ENCODE results near the gene NHLRC3.
"Not testable (repeated sequence)": the region's sequence is repeated elsewhere in the genome, so short reads cannot be mapped to it uniquely, and the experiment has no call there.

The NHLRC3 gene, protein sequence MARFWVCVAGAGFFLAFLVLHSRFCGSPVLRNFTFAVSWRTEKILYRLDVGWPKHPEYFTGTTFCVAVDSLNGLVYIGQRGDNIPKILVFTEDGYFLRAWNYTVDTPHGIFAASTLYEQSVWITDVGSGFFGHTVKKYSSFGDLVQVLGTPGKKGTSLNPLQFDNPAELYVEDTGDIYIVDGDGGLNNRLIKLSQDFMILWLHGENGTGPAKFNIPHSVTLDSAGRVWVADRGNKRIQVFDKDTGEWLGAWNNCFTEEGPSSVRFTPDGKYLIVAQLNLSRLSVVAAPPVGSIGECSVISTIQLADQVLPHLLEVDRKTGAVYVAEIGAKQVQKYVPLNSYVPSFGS

DNA sequence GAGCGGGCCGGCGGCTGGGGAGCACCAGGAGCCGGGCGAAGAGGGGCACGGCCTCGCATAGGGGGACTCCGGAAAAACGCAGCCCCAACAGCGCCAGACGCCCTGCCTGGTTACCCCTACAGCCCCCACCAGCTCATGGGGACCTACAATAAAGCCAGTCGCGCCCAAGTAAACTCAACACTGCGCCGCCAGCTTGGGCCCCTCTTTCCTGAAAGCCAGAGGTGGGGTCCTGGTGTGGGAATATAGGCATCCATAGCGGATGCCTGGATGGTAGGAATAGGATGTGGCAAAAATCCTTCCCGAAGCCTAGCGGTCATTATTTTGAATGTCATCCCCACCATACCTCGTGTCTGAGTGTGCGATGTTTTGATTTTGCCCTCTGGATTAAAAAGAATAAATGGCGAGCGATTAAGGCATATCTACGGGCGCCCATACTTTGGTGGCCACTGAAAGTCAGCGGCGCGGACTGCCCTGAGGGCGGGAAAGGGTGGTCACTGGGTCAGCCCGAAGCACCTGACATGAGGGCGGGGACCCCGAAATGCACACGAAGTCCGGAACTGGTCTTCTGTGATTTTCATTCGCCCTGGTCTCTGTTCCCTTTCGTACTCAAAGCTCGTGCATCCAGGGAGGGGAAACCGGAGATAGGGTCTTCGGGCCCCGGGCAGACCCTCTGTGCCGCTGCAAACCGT is at the start of gene NHLRC3, which contains the start of gene PROSER1:
NHLRC3 (plus strand) TSS at position 577 of the 689 bp plus-strand sequence. CDS start 184 bp downstream, outside the sequence.
PROSER1 (minus strand) TSS at position 210 of the 689 bp plus-strand sequence. CDS start 847 bp downstream, outside the sequence.
- DNase-seq: peak; percentile 77 to 78

DNA sequence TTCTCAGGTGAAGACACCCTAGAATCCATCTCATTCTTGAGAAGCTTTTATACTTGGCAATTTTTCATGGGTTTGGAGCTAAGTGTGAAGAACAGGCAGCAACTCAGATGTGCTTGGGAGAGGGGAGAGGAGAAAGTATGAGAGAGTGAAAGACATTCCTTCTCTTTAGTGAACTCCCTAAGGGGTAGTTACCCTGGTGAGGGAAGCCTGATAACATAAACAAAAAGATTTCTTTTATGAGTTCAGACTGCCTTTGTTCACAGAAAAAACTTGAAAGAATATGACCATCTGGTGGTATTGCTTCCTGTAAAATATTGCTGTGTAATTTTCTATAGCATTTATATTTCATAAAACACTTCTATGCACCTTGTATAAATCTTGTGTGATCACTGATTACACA is 47.6 kb upstream of the NHLRC3 start, which contains the start of gene STOML3:
STOML3 (minus strand) TSS at position 139 of the 400 bp plus-strand sequence; CDS start at position 29, 110 bp downstream.
- no peak for DNase-seq

DNA sequence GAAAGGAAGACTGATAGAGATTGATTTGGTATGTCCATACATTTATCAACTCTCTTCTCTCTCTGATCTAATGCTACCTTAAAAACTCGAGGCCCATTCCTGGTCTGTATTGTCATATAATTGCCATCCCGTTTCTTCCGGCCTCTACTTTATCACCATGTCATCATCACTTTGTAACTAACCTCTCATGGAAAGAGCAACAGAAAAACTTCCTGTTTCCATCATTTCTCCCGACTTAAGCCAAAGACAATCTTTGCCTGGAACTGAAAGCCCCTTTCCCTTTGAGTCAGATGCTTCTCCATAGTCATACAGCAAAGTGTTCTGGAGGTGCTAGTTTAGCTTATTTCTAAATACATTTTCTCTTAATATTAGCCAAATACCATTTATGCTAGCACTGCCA is 44.9 kb upstream of the NHLRC3 start:
- no peak for DNase-seq

DNA sequence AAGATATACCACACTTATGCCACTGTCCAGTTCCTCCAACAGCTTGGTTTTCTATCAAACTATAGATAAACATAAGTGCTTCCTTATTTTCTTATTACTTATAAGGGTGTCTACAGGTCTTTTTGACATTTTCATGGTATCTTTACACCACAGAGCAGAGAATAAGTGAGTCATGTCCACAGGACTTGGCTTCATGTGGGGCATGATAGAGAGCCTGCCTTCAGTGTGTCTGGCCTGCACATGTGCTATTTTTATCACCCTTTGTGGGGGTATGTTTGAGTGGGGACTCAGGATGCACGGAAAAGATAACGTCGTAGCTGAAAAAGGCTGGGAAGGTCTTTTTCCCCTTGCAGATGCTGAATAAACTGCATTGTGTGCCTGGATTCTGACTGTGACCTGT is 39.5 kb upstream of the NHLRC3 start:
- DNase-seq: no peak

DNA sequence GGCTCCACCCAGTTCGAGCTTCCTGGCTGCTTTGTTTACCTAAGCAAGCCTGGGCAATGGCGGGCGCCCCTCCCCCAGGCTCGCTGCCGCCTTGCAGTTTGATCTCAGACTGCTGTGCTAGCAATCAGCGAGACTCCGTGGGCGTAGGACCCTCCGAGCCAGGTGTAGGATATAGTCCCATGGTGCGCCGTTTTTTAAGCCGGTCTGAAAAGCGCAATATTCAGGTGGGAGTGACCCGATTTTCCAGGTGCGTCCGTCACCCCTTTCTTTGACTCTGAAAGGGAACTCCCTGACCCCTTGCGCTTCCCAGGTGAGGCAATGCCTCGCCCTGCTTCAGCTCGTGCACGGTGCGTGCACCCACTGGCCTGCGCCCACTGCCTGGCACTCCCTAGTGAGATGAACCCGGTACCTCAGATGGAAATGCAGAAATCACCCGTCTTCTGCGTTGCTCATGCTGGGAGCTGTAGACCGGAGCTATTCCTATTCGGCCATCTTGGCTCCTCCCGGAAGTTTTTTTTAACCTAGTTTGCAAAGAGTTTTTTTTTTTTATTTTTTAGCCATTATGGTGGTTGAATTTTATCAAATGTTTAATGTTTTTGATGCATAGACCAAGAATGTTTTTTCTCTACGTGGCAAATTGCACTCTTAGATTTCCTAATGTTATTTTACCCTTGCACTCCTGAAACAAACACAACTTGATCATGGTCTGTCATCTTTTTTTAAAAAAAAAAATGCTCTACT is 31.7 kb upstream of the NHLRC3 start:
- DNase-seq: not testable (repeated sequence)

DNA sequence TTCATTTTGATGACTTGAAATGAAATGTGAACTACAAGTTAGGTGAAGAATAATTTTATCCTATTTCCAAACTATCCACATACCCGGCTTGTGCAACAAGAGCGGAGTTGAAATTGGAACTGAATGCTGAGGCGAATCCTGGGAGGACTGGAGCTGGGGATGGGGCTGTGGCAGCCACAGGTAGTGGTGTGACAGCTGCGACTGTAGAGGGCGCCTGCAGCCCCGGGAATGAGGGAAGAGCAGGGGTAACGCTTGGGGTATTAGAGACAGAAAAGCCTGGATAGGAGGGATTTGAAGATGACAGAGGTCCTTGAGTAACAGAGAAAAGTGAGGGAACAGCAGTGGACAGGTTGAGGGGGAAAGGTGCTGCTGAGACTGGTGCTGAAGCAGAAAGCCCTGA is 25.6 kb upstream of the NHLRC3 start:
- DNase-seq: no peak

DNA sequence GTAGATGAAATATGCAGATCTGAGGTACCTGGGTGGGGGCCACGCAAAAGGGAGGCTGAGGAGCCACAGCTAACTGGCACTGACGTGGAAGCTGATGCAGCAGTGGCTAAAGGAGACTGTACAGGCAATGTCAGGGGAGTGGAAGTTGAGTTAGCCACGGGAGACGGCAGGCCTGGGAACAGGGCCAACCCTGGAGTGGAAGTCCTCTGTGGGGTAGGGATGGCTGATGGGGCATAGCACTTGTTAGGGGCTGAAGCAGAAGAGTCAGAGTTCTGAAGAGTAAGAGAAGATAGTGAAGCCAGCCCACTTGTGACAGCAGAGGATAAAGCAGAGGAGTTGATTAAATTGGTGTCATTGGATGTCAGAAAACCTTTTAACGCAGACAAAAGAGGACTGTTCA is 24.8 kb upstream of the NHLRC3 start:
- no peak for DNase-seq

DNA sequence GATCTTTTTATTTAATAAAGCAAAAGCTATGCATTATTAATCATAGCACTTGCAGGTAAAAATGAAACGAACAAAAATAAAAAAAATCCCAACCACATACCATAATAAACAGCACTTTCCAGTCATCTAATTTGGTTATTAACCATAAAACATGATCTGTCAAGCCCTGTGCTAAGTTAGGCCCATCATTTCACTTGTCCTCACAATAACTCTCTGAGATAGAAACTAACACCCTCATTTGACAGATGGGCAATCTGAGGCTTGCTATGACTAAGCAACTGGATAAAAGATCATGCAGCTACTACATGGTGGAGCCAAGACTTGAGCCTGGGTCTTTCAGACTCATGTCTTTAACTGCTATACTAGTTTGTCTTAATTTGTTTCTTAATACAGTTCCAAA is 22.2 kb upstream of the NHLRC3 start:
- DNase-seq: no peak

DNA sequence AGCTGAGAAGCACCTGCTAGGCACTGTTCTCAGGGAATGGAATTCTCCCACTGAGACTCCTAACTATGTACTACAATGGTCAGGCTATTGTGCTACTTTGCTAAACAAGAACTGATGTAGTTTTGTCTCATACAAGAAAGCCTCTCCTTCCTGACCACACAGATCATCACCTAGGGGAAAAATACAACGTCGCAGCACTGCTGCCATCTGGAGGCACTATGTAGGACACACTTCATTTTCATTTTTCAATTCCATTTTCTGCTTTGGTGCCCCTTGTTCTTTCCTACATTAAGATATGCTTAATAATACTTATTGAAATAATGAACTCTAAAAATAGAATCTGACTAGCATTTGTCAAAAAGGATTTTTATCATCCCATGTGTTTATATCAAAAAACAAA is 21.5 kb upstream of the NHLRC3 start:
- DNase-seq: no peak

DNA sequence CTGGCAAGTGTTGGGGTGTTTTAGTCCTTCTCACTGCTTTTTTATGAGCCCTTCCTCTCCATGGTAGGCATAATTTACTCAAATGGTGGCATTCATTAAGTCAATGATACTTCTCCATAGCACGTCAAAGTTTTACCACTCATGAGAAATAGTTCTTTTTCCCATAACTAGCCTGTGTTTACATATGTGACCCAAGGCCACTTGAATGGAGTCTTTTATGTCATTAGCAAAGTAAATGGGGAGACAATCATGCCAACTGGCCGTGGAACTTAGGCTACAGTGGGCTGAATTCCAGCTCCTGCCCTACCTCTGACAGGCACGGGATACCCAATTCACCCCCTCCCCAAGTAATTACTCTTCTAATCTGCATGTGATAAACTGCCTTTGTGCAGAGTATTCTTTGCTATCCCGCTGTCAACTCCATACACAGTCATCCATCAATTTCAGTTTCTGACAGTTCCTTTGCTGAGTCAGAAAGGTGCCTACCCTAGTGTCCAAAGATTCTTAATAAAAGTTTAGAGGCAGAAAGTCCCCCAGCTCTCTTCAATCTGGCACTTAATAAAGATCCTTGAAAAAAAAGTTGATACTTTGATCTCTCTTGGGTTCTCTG is 17.3 kb upstream of the NHLRC3 start:
- no peak for DNase-seq

DNA sequence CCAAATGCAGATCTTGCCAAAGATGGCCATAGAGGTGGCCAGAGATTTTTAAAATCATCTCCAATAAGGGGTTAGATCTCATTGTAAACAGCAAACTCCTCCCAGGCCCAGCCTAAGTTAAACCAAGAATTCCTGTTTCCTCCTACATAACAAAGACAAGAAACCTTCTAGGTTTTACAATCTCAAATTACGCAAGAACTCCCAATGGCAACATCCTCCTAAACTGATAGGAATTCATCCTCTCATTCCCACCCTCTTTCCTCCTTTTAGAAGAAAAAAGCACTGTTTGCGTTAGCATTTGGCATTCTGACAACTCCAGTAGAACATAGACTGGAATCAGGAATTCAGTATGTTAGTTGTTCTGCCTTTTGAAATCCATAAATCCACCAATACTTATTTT is 14.9 kb upstream of the NHLRC3 start:
- DNase-seq: no peak

DNA sequence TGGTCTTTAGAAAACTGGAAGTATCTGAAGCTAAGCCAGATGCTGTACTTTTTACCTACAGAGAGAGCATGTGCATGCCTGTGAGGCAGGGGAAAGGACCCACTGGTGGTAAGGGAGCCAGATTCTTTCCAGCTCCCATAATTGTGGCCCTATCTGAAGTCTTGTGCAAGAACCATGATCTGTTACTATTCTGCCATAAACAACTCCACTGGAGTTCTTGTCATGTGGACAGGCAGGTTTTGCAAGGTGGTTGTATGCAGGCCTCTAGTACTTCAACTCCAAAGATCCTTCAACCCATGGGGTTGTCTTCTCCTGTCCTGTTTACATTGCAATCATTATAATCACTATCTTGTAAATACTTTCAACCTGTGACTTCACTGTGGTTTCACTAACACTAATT is 14.5 kb upstream of the NHLRC3 start:
- no peak for DNase-seq

DNA sequence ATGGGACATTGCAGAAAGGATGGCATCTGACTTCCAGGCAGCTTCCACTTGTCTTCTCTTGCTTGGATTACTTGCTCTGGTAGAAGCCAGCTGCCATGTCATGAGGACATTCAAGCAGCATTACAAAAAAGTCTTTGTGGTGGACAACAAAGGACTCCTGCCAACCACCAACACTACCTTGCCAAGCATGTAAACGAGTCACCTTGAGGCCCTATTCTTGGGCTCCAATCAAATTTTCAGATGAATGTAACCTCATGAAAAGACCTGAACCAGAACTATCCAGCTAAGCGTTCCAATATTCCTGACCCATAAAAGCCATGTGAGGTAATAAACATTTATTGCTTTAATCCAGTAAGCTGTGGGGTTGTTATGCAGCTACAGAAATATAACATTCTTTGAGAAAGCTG is 12.8 kb upstream of the NHLRC3 start:
- DNase-seq: no peak

DNA sequence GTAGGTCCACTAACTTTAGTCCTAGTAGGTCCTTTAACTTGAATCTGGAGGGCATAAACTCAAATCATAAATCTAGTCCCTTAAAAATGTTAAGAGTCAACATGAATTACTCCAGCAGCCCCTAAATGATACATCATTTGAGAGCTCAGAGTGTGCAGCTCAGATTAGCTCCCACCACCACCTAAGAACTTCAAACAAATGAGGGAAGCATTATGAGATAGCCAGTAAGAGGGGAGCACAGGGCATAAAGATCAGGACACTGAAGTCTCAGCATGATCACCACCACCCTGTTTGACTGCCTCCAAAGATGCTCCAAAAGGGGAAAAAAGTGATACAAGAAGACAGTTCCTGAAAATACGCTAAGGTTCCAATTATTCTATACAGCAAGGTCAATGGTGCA is 6.1 kb upstream of the NHLRC3 start:
- no peak for DNase-seq

DNA sequence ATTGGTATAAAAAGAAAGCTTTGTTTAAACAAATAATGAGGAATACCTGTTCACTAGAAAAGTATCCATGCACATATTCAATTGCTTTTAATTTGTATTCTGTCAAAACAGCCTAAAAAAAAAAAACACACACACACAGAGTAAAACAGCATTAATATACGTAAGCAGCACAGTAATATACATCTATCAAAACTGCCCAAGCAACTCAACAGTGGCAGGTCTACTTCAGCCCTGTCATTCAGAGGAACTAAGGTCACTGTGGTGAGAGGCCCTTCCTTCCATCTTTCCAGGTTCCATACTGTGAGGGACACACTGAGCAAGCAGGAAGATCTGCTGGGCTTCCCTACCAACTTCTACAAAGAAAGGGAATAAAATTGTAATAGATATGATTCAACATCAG is 4.2 kb upstream of the NHLRC3 start:
- no peak for DNase-seq

DNA sequence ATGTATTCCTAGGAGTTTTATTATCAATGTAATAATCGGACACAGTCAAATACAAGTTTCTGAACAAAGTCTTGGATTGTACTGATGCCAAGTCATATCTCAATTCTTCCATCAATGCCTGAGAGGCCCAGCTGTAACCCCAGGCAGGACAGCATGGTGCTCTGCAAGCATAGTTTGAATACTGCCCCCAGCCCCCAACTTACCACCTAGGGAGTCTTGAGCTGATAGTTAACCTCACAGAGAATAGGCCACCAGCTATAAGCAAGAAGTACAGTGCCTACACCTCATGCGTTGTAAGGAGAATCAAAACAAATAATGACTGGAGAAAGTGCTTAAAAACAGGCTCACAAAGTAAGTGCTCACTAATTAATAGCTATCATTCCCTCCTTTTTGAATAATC is 3.1 kb upstream of the NHLRC3 start:
- DNase-seq: no peak

DNA sequence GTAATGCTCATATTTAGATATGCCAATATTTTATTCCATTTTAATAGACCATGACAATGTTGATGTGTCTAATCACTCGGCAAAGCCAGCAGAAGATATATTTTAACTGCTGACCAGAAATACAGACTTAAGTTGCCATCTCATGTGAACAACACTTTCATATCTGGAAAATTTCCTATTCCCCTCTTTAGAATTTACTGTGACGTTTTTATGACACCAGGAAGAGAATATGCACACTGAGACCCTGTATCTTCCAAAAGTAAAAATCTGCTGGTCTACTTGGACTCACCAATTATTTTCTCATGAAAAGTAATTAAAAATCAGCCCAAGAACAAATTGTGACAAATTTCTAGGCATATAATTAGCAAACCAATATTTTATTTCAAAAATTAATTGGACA is 2.5 kb upstream of the NHLRC3 start:
- no peak for DNase-seq

DNA sequence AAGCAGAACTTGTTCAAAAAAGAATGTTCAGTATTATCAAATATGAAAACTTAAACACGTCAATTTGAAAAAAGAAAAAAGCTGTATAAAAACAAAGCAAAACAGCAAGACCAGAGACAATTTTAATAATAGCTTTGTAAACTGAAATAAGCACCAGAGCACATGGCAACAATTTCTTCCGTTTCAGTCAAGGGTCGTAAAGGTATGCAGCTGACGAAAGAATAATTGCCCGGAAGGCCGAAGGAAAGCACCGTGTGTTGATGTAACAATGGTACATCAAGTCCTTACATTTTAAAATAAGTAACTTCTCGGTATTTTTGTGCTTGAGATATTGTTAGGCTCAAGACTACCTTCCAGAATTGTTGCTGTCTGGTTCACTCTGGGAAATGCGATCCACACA is 2.0 kb upstream of the NHLRC3 start:
- DNase-seq: peak in 1 of 2 donors; percentile 9

DNA sequence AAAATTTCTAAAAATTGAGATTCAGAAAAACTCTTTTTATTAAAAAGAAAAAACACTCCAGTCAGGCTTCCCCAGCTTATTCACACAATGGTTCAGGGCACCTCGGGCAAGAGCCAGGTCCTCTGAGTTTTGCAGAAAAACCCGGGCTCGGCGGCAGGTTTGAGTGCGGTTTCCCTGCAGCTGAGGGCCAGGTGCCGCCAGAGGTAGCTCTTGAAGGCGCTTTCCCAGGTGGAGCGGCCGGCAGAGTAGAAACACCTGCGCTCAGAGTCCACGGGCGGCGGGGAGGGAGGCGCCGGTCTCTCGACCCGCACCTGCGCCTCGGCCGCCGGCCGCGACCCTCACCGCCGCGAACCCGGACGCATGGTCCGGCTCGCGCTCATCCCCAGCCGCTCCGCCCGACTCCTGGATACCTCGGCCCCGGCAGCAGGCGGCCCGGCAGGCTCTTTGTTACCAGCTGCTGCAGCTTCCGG is 811 bp upstream of the NHLRC3 start:
- DNase-seq: peak in 1 of 2 donors; percentile 28

DNA sequence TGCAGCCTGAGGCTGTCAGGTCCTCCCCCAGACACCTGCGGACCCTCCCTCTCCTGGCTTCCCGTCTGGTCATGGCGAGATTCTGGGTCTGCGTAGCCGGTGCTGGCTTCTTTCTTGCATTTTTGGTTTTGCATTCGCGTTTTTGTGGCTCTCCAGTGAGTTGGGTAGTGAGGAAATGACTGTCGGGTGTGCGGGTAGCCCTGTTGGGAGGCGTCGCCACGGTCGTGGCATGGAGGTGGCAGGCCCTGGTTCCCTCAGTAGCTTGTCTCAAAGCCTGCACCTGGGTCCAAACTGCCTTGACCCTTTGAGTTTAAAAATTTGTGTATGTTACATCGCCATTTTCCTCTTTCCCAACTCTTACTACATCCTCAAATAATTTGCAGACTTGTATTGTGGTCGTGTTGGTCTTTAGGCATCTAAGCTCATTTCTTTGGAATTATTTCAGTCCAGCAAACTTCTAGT is 344 bp downstream of the NHLRC3 start:
- DNase-seq: peak; percentile 33 to 35

DNA sequence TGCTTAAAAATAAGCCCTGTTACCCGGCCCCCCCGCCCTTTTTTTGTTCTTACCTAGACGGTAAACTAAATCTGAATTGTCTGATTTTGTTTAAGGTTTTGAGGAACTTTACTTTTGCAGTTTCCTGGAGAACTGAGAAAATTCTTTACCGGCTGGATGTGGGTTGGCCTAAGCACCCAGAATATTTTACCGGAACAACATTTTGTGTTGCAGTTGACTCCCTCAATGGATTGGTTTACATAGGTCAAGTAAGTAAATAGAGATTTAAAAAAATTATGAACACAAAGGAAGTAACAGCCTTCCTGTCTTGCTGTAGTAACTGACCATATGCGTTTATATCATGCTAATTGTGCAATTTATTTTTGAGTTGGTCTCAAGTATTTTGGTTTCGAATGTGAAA is 785 bp downstream of the NHLRC3 start:
- no peak for DNase-seq

DNA sequence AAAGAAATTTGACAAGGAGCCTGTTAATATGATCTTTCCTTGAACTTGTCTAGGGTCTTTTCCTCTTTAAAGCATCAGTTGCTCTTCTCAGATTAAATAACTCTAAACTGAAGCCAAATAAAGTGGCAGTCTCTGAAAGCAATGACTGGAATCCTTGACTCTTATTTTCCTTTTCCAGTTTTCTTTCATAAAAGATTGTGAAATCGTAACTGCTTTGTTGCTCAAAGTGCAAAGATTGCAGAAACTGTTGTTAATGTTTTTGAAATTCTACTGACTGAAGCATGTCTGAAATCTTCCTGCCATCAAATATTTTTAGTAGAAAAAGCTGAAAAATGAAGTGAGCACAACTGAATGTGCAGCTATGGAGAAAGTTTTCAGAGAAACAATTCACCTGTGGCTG is 1.9 kb downstream of the NHLRC3 start:
- no peak for DNase-seq

DNA sequence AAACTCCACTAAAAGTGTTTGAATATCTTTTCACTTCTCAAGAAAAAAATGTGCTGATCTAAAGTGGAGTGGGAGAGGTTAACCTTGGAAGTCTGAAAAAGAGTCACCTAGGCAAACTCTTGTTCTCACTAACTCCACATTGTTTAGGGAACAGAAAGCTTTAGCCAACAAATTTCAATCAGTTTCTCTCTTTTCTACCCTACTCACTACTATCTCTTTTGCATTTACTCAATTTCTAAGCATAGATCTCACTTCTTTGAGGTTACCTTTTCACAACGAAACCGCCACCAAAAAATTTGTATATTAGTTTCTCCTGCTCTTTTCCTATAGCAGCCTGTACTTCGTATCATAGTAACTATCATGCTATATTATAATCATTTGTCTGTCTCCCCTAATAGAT is 6.3 kb downstream of the NHLRC3 start:
- no peak for DNase-seq

Data from activated CD4-positive, alpha-beta T cell treated with anti-CD3 and anti-CD28 coated beads for 4 hours (primary cell).